Left lobe of liver (tissue), 1 donor: Measurements from ENCODE around the gene KIF4A. TPM values are rescaled to one million over a fixed set of nuclear protein-coding genes. Genes with fewer than 3 reads are reported as not detected.

Experiments
- total RNA-seq: library from RNA; stranded (reverse); gene quantifications from one replicate; pipeline ENCODE4 v1.2.1, GENCODE V29; 2021
- donor health status: DM: no; HTN: yes; CAD: no.

KIF4A gene
- total RNA-seq, 1 donor from 2014 or later, result 0.15 TPM

Other genes with a start within 250 kb of the KIF4A start
- not detected for gene AWAT2, start 240.2 kb upstream of the KIF4A start, total RNA-seq
- gene OTUD6A, start 227.6 kb upstream of the KIF4A start, total RNA-seq, result not detected
- 10.2 TPM for gene IGBP1, start 156.7 kb upstream of the KIF4A start, total RNA-seq
- gene DGAT2L6, start 112.6 kb upstream of the KIF4A start, total RNA-seq, result not detected
- not detected for gene AWAT1, start 55.4 kb upstream of the KIF4A start, total RNA-seq
- gene P2RY4, start 29.9 kb upstream of the KIF4A start, total RNA-seq, result 0.18 TPM
- gene ARR3, start 21.8 kb upstream of the KIF4A start, total RNA-seq, result not detected
- gene RAB41, start 7.9 kb upstream of the KIF4A start, total RNA-seq, result not detected
- 10.7 TPM for gene PDZD11, start 177 bp upstream of the KIF4A start, total RNA-seq
- gene GDPD2, start 133.2 kb downstream of the KIF4A start, total RNA-seq, result not detected
- 1.6 TPM for gene DLG3, start 154.7 kb downstream of the KIF4A start, total RNA-seq